Measurements from ENCODE around the gene TMEM244.

TMEM244 gene

GRCh38 chr6:129792049-129792448 lies 69.1 kb downstream of the TMEM244 start:
- no peaks in the 10 kb centered on the region for H3K27me3 ChIP-seq (replicated peaks)
- TF ChIP-seq CTCF (IDR thresholded peaks at IDR 0.05; ENCODE audit: low read depth, low read length, missing control alignments): no peak
- DNase-seq: no peak
- in situ Hi-C loops (cut with HindIII; ENCODE audit: low pct_ligation_motif_present, low sequenced_read_pairs): no loop called here
- no peaks in the 10 kb centered on the region for H3K36me3 ChIP-seq (replicated peaks)
- H3K4me3 ChIP-seq (ENCODE audit: low read depth, low read length): no peak overlapping the region
- no peak overlapping the region for H3K27ac ChIP-seq

- Histone ChIP-seq H3K4me3 (ENCODE audit: low read depth, low read length) (no peak overlapping the region), H3K27me3 (replicated peaks) (no peaks in the 10 kb centered on the region), H3K36me3 (replicated peaks) (no peaks in the 10 kb centered on the region), H3K27ac (no peak overlapping the region)
- DNase-seq: no peak
- no peak for TF ChIP-seq CTCF (IDR thresholded peaks at IDR 0.05; ENCODE audit: low read depth, low read length, missing control alignments)
- in situ Hi-C loops (cut with HindIII; ENCODE audit: low pct_ligation_motif_present, low sequenced_read_pairs): no loop called here
Observed at GRCh38 chr6:129790785-129791184, 70.3 kb downstream of the TMEM244 start.

- TF ChIP-seq CTCF (IDR thresholded peaks at IDR 0.05; ENCODE audit: low read depth, low read length, missing control alignments): no peak
- H3K36me3 ChIP-seq (replicated peaks): no peaks in the 10 kb centered on the region
- H3K27me3 ChIP-seq (replicated peaks): no peaks in the 10 kb centered on the region
- in situ Hi-C loops (cut with HindIII; ENCODE audit: low pct_ligation_motif_present, low sequenced_read_pairs): no loop called here
- no peak for DNase-seq
- no peak overlapping the region for H3K4me3 ChIP-seq (ENCODE audit: low read depth, low read length)
- H3K27ac ChIP-seq: no peak overlapping the region
Observed at GRCh38 chr6:129789974-129790373, 71.1 kb downstream of the TMEM244 start.

- no peak for DNase-seq
Observed at GRCh38 chr6:129787816-129788215, 73.3 kb downstream of the TMEM244 start.

GRCh38 chr6:129786548-129786947 lies 74.6 kb downstream of the TMEM244 start:
- Histone ChIP-seq H3K27ac (no peak overlapping the region), H3K36me3 (replicated peaks) (no peaks in the 10 kb centered on the region)
- no peak for TF ChIP-seq CTCF (IDR thresholded peaks at IDR 0.05; ENCODE audit: low read depth, low read length, missing control alignments)

More at GRCh38 chr6:129787816-129788215, 73.3 kb downstream of the TMEM244 start:
- H3K27me3 ChIP-seq (replicated peaks): no peaks in the 10 kb centered on the region
- TF ChIP-seq CTCF (IDR thresholded peaks at IDR 0.05; ENCODE audit: low read depth, low read length, missing control alignments): no peak
- H3K27ac ChIP-seq: no peak overlapping the region
- in situ Hi-C loops (cut with HindIII; ENCODE audit: low pct_ligation_motif_present, low sequenced_read_pairs): no loop called here
- no peak overlapping the region for H3K4me3 ChIP-seq (ENCODE audit: low read depth, low read length)
- H3K36me3 ChIP-seq (replicated peaks): no peaks in the 10 kb centered on the region

GRCh38 chr6:129785756-129786135 lies 75.4 kb downstream of the TMEM244 start:
- TF ChIP-seq CTCF (IDR thresholded peaks at IDR 0.05; ENCODE audit: low read depth, low read length, missing control alignments): no peak
- no peak overlapping the region for H3K4me3 ChIP-seq (ENCODE audit: low read depth, low read length)
- no peaks in the 10 kb centered on the region for H3K27me3 ChIP-seq (replicated peaks)
- in situ Hi-C loops (cut with HindIII; ENCODE audit: low pct_ligation_motif_present, low sequenced_read_pairs): no loop called here
- H3K27ac ChIP-seq: no peak overlapping the region
- H3K36me3 ChIP-seq (replicated peaks): no peaks in the 10 kb centered on the region
- DNase-seq: no peak

More at GRCh38 chr6:129786548-129786947, 74.6 kb downstream of the TMEM244 start:
- in situ Hi-C loops (cut with HindIII; ENCODE audit: low pct_ligation_motif_present, low sequenced_read_pairs): no loop called here
- DNase-seq: peak; percentile 29
- H3K4me3 ChIP-seq (ENCODE audit: low read depth, low read length): no peak overlapping the region
- H3K27me3 ChIP-seq (replicated peaks): no peaks in the 10 kb centered on the region
